H9 (cell line): ENCODE results near the gene CYTL1. TPM values are rescaled to one million over a fixed set of nuclear protein-coding genes. Genes with fewer than 3 reads are reported as not detected.

Experiments
- DNase-seq: peaks from one replicate; pipeline ENCODE4 v3.0.0-alpha.2; 2017
- H2AFZ ChIP-seq: one replicate; pipeline ENCODE4 v1.6.1; 2013; ENCODE audit warnings: mild to moderate bottlenecking, low read length, control low read depth, moderate library complexity
- H2AK5ac ChIP-seq: 2 replicates; pipeline ENCODE4 v1.6.1; 2013; ENCODE audit warnings: low read length, control low read depth, mixed read lengths; ENCODE audit not compliant: insufficient read length
- H2BK120ac ChIP-seq: one replicate; pipeline ENCODE4 v1.6.1; 2013; ENCODE audit warnings: low read depth, mild to moderate bottlenecking, low read length, control low read depth, inconsistent platforms; ENCODE audit not compliant: poor library complexity, severe bottlenecking
- H2BK12ac ChIP-seq: 2 replicates; pipeline ENCODE4 v1.6.1; 2013; ENCODE audit warnings: low read length, control low read depth, mixed read lengths, low read depth; ENCODE audit not compliant: insufficient read length
- H2BK15ac ChIP-seq: 2 replicates; pipeline ENCODE4 v1.6.1; 2013; ENCODE audit warnings: low read depth, low read length, control low read depth
- H2BK20ac ChIP-seq: one replicate; pipeline ENCODE4 v1.6.1; 2013; ENCODE audit warnings: low read depth, mild to moderate bottlenecking, low read length, control low read depth, inconsistent platforms; ENCODE audit not compliant: poor library complexity, severe bottlenecking
- H2BK5ac ChIP-seq: 2 replicates; pipeline ENCODE4 v1.6.1; 2013; ENCODE audit warnings: low read length, control low read depth, mixed read lengths; ENCODE audit not compliant: insufficient read length
- H3K14ac ChIP-seq: 2 replicates; pipeline ENCODE4 v1.6.1; 2013; ENCODE audit warnings: low read length, control low read depth; ENCODE audit not compliant: insufficient read depth
- H3K18ac ChIP-seq: 2 replicates; pipeline ENCODE4 v1.6.1; 2013; ENCODE audit warnings: low read depth, mild to moderate bottlenecking, mixed read lengths, low read length, control low read depth; ENCODE audit not compliant: insufficient read length
- H3K23ac ChIP-seq: 2 replicates; pipeline ENCODE4 v1.6.1; 2013; ENCODE audit warnings: low read length, control low read depth, mixed read lengths, low read depth; ENCODE audit not compliant: insufficient read length
- H3K23me2 ChIP-seq: 2 replicates; pipeline ENCODE4 v1.6.1; 2013; ENCODE audit warnings: low read depth, mild to moderate bottlenecking, mixed read lengths, low read length, control low read depth; ENCODE audit not compliant: insufficient read length, poor library complexity, severe bottlenecking
- H3K27ac ChIP-seq: 2 replicates; pipeline ENCODE4 v1.5.1; 2013; ENCODE audit warnings: low read length, control low read depth, mixed read lengths, low read depth; ENCODE audit not compliant: insufficient read length
- H3K27me3 ChIP-seq: 2 replicates; pipeline ENCODE4 v1.6.1; 2013; ENCODE audit warnings: low read length, control low read depth, inconsistent platforms; ENCODE audit not compliant: insufficient read depth
- H3K4ac ChIP-seq: 2 replicates; pipeline ENCODE4 v1.6.1; 2013; ENCODE audit warnings: low read depth, mild to moderate bottlenecking, control low read depth, inconsistent platforms, low read length, moderate library complexity
- H3K4me1 ChIP-seq: 2 replicates; pipeline ENCODE4 v1.6.1; 2013; ENCODE audit warnings: low read length, control low read depth, inconsistent platforms; ENCODE audit not compliant: insufficient read depth
- H3K4me2 ChIP-seq: 2 replicates; pipeline ENCODE4 v1.6.1; 2013; ENCODE audit warnings: low read length, control low read depth, mixed read lengths; ENCODE audit not compliant: insufficient read length, insufficient read depth
- H3K56ac ChIP-seq: 2 replicates; pipeline ENCODE4 v1.6.1; 2013; ENCODE audit warnings: low read depth, mild to moderate bottlenecking, mixed read lengths, low read length, control low read depth; ENCODE audit not compliant: insufficient read length
- H3K79me1 ChIP-seq: 2 replicates; pipeline ENCODE4 v1.6.1; 2013; ENCODE audit warnings: low read depth, mild to moderate bottlenecking, moderate library complexity, low read length, control low read depth, inconsistent platforms; ENCODE audit not compliant: insufficient read depth, poor library complexity, severe bottlenecking
- H3K79me2 ChIP-seq: 2 replicates; pipeline ENCODE4 v1.6.1; 2013; ENCODE audit warnings: low read length, control low read depth, inconsistent platforms; ENCODE audit not compliant: insufficient read depth
- H3K9ac ChIP-seq: 2 replicates; pipeline ENCODE4 v1.6.1; 2013; ENCODE audit warnings: low read length, control low read depth, mixed read lengths; ENCODE audit not compliant: insufficient read length; ENCODE audit errors: extremely low read depth
- H3K9me3 ChIP-seq: one replicate; pipeline ENCODE4 v1.6.1; 2013; ENCODE audit warnings: low read depth, low read length, inconsistent platforms; ENCODE audit not compliant: control insufficient read depth
- H3T11ph ChIP-seq: one replicate; pipeline ENCODE4 v1.6.1; 2013; ENCODE audit warnings: mild to moderate bottlenecking, low read length, control low read depth, inconsistent platforms
- H4K20me1 ChIP-seq: one replicate; pipeline ENCODE4 v1.6.1; 2013; ENCODE audit not compliant: control insufficient read depth, insufficient read length, insufficient read depth
- H4K5ac ChIP-seq: 2 replicates; pipeline ENCODE4 v1.6.1; 2013; ENCODE audit warnings: low read depth, mild to moderate bottlenecking, mixed read lengths, low read length, control low read depth; ENCODE audit not compliant: insufficient read length
- H4K8ac ChIP-seq: replicated peaks from 2 replicates; pipeline ENCODE4 v1.6.1; 2013; ENCODE audit warnings: low read length, control low read depth, mixed read lengths, low read depth; ENCODE audit not compliant: insufficient read length
- H4K91ac ChIP-seq: 2 replicates; pipeline ENCODE4 v1.6.1; 2013; ENCODE audit warnings: low read depth, mild to moderate bottlenecking, moderate library complexity, mixed read lengths, low read length, control low read depth; ENCODE audit not compliant: insufficient read length
- H3K27ac Mint-ChIP-seq, 3 experiments: 2 replicates in 2 of 3; 3 replicates in 1 of 3; pipeline ENCODE4 v1.8.0; 2020 to 2021; ENCODE audit warnings: mixed read lengths in 3 of 3, mild to moderate bottlenecking in 1 of 3, moderate library complexity in 1 of 3
- H3K27me3 Mint-ChIP-seq: 2 replicates; pipeline ENCODE4 v1.8.0; 2021; ENCODE audit warnings: low read depth, mild to moderate bottlenecking, moderate library complexity, mixed read lengths
- H3K36me3 Mint-ChIP-seq, 3 experiments: 2 replicates in 2 of 3; 3 replicates in 1 of 3; pipeline ENCODE4 v1.8.0; 2020 to 2021; ENCODE audit warnings: low read depth in 3 of 3, mixed read lengths in 3 of 3; ENCODE audit not compliant: insufficient read depth in 1 of 3
- H3K4me1 Mint-ChIP-seq, 2 experiments: 2 replicates each; pipeline ENCODE4 v1.8.0; 2020; ENCODE audit warnings: mixed read lengths in 2 of 2
- H3K4me3 Mint-ChIP-seq, 2 experiments: 2 replicates in 1 of 2; 3 replicates in 1 of 2; pipeline ENCODE4 v1.8.0; 2020 to 2021; ENCODE audit warnings: mild to moderate bottlenecking in 2 of 2, mixed read lengths in 2 of 2, moderate library complexity in 1 of 2
- H3K9me3 Mint-ChIP-seq, 2 experiments: 2 replicates in 1 of 2; 3 replicates in 1 of 2; pipeline ENCODE4 v1.8.0; 2020; ENCODE audit warnings: mild to moderate bottlenecking in 2 of 2, mixed read lengths in 2 of 2, moderate library complexity in 1 of 2
- WGBS: extraction: QIAGEN DNeasy Blood & Tissue Kit; methylation state at CpG from one replicate; pipeline ENCODE4 v1.1.7; 2013; ENCODE audit warnings: missing lambda C conversion rate, low lambda C conversion rate, mixed read lengths; ENCODE audit not compliant: insufficient read length; ENCODE audit errors: extremely low coverage; 5-methylcytosine and 5-hydroxymethylcytosine counted together
- total RNA-seq: library from RNA; stranded (reverse); gene quantifications from 2 replicates; pipeline ENCODE4 v1.2.1, GENCODE V29; 2021
- TF ChIP-seq, protein P1 (sequence below): fragments of 200-600 bp; sonication (generic); conservative IDR thresholded peaks from 3 replicates; pipeline ENCODE4 v1.8.0; 2021; ENCODE audit warnings: antibody characterized with exemption, mild to moderate bottlenecking

CYTL1 gene
- total RNA-seq, 1 experiment from 2014 or later = 1.7 TPM

DNA sequence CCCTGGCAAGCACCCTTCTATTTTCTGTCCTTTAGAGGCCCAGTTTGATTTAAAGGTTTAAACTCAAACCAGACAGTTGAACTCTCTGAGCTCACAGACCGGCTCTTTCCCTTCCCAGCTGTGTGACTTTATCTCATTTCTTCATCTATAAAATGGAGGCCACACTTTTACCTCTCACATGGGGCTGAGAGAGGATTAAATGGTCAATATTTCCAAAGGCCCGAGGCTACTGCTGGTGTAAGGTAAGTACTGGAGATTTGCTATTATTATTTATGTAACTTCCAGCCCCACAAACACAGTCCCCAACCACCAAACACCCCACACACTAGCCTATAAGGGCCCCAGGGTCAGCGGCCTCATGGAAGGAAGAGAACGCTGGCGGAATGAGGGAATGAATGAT, 13.6 kb upstream of the CYTL1 start:
- H3K4me1 Mint-ChIP-seq = peaks cover 5 to 9% of the 10 kb centered on the region in 2 experiments; a peak in 3 of 4 replicates

More for the DNA sequence above, 13.6 kb upstream of the CYTL1 start:
- no peak overlapping the region for H3K56ac ChIP-seq
- no peak overlapping the region for H3K4ac ChIP-seq
- no peak overlapping the region for H2AK5ac ChIP-seq
- TF ChIP-seq, protein P1, sequence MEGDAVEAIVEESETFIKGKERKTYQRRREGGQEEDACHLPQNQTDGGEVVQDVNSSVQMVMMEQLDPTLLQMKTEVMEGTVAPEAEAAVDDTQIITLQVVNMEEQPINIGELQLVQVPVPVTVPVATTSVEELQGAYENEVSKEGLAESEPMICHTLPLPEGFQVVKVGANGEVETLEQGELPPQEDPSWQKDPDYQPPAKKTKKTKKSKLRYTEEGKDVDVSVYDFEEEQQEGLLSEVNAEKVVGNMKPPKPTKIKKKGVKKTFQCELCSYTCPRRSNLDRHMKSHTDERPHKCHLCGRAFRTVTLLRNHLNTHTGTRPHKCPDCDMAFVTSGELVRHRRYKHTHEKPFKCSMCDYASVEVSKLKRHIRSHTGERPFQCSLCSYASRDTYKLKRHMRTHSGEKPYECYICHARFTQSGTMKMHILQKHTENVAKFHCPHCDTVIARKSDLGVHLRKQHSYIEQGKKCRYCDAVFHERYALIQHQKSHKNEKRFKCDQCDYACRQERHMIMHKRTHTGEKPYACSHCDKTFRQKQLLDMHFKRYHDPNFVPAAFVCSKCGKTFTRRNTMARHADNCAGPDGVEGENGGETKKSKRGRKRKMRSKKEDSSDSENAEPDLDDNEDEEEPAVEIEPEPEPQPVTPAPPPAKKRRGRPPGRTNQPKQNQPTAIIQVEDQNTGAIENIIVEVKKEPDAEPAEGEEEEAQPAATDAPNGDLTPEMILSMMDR = no peak
- no peak overlapping the region for H2BK120ac ChIP-seq
- no peaks in the 10 kb centered on the region for H4K20me1 ChIP-seq
- WGBS = no CpG with 5 or more reads among the region's 5 CpGs
- H4K91ac ChIP-seq = no peak overlapping the region
- no peaks in the 10 kb centered on the region for H3K23me2 ChIP-seq
- no peak overlapping the region for H2BK12ac ChIP-seq
- no peak overlapping the region for H2AFZ ChIP-seq
- no peak overlapping the region for H3K9ac ChIP-seq
- no peak overlapping the region for H2BK5ac ChIP-seq
- H2BK20ac ChIP-seq = no peak overlapping the region
- Mint-ChIP-seq H3K4me3 (no peak overlapping the region; a peak in 1 of 5 replicates), H3K27me3 (peaks cover 25% of the 10 kb centered on the region), H3K27ac (no peak overlapping the region), H3K36me3 (no peaks in the 10 kb centered on the region), H3K9me3 (no peaks in the 10 kb centered on the region)
- H3K4me1 ChIP-seq = no peaks in the 10 kb centered on the region
- H3K27me3 ChIP-seq = no peaks in the 10 kb centered on the region
- H3K79me2 ChIP-seq = no peaks in the 10 kb centered on the region
- H3K14ac ChIP-seq = no peak overlapping the region
- no peak overlapping the region for H4K8ac ChIP-seq
- H3T11ph ChIP-seq = no peak overlapping the region
- no peak overlapping the region for H2BK15ac ChIP-seq
- DNase-seq = no peak
- no peaks in the 10 kb centered on the region for H3K9me3 ChIP-seq
- no peak overlapping the region for H3K23ac ChIP-seq
- H3K4me2 ChIP-seq = no peak overlapping the region
- no peak overlapping the region for H4K5ac ChIP-seq
- no peak overlapping the region for H3K18ac ChIP-seq
- no peaks in the 10 kb centered on the region for H3K79me1 ChIP-seq
- no peak overlapping the region for H3K27ac ChIP-seq
